ENCODE results near the gene RBM20.

The RBM20 gene

DNA sequence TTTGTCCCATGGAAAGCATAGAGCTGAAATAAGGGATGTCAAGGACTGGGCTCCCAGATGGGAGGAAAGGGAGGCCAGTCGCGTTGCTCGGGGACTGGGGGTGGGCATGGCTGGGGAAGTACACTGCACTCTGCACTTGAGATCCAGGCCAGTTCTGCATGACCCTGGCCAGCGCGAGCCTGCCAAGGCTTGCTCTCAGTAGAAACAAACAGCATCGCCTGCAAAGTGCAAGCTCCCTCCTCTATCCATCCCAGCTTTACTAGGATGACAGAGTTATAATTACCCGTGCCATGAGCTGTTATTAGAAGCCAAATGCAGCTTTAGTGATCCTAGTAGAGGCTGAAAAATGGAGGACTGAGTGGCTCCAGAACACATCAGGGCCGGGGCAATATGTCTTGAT, 183.7 kb downstream of the RBM20 start:
- DNase-seq (ENCODE audit: low read depth in 2 of 2, low spot score in 1 of 2), result no peak

DNA sequence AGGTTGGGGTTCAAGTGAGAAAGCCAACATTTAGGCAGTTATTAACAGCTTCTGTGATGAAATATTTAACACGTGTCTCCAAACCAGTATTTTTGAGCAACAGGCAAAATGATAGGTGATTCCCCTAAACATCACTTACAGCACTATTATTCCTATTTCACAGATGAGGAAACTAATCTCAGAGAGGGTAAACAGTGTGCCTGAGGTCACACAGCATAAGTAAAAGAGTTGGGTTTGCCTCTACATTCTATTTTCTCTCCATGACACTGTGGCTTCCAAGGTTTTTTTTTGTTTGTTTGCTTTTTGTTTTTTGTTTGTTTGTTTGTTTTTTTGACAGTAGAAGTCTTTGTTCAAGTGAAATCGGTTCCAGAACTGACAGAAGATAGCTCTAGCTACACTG, 184.4 kb downstream of the RBM20 start:
- DNase-seq (ENCODE audit: low read depth in 2 of 2, low spot score in 1 of 2), result no peak

DNA sequence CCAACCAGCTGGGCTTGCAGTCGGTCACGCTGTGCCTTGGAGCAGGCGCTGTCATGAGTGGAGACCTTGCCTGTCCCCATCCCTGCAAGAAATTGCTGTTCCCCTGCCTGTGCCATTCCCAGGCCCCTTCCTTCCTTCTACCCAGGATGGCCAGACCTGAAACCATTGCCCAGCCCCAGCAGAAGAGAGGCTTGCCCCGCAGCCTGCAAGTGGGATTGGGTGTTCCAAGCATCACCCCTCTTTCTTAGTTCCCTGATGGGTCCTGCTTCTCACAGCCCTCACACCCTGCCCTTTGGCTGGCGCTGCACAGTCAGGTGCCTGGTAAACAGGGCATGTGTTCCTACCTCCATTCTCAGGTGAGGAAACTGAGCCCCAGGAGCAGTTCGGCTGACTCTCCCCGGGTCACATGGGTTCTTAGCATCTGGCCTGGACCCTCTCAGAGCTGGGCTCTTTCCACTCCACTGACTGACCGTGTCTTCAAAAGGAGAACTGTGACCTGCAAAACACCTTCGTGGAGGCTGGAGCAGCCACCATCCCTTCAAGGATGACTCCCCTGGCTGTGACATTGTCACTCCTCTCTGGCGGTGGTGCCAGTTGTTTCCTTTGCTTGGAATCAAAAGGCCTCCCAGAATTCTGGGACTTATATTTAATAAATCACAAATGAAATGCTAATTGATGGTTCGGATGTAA, 185.7 kb downstream of the RBM20 start:
- DNase-seq (ENCODE audit: low read depth in 2 of 2, low spot score in 1 of 2), result no peak

DNA sequence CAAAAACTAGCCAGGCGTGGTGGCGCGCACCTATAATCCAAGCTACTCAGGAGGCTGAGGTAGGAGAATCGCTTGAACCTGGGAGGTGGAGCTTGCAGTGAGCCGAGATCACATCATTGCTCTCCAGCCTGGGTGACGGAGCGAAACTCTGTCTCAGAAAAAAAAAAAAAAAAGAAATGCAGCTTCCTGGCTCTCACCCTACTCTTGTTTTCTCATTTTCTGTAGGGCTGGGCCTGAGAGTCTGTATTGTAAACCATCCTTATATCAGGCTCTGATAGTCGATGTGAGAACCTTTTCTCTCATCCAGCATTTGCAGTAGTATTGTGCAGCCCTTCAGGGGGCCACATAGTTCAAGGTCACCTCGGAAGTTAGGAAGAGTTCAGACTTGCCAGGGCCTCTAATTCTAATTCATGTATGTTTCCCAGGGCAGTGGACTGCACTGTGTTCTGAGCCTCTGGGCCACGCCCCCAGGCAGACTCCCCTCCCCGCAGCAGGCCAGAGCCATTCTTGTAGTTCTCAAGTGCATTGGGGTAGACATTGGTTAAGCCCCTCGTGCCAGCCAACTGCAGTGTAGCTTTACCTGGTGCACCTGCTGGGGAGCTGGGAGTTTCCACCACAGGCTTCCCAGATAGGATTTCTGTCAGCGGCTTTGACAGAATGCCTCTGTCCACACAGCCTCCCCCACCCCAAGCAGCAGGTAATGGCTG, 189.3 kb downstream of the RBM20 start:
- DNase-seq (ENCODE audit: low read depth in 2 of 2, low spot score in 1 of 2), result no peak

DNA sequence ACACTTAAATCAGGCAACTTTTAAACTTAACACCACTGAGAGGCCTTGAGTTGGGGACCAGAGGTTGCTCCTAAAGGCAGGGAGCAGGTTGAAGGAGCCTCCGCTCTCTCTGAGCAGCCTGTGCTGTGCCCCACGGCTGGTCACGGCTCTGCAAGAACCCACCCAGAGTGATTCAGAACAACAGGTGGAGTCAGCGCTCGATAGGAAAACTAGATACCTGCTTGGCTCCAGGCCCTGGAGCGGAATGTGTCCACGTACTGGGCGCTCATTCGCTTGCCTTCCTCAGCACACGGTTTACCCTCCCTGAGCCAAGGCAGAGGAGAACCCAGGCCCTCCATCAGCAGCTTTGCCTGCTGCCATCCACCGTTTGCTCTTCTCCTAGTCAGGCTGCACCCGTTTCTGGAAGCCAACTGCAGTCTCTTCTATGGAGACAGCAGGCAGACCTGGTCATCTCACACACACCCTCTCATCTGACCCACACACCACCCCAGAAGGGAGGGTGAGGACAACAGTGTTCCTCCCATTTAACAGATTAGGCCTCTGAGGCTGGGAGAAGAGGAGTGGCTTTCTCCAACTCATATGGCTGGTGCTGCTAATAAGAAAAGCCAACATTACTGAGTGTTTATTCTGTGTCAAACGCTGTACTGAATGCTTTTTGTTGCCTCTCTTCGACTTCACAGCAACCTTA, 189.9 kb downstream of the RBM20 start:
- no peak for DNase-seq (ENCODE audit: low read depth in 2 of 2, low spot score in 1 of 2)

DNA sequence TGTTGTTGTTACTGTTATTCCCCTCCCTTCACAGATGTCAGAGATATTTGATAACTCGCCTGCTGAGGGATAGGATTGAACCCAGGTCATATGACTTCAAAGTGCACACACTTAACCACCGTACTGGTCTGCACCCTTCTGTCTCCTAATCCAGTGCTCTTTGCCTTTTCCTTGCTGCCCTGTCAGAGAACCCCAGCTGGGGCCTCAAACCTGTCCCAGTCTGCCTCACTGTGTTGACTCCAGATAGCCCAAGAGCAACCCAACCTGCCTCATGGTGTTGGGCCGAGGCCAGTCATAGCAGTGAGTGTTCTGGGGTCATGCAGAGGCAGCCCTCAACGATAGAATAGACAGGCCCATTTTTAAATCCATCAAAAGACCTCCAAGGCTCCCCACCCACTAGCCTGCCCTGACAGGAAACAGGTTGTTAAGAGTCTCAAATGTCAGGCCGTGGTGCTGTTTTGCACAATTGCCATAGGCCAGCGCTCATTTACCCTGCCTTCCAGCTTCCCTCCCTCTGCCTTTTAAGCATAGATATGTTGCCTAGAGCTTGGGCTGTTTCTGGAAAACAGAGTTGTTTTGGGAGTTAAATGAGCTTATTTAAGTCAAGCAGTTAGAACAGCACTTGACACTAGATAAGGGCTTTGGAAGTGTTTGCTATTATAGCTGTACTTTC, 190.6 kb downstream of the RBM20 start:
- no peak for DNase-seq (ENCODE audit: low read depth in 2 of 2, low spot score in 1 of 2)

DNA sequence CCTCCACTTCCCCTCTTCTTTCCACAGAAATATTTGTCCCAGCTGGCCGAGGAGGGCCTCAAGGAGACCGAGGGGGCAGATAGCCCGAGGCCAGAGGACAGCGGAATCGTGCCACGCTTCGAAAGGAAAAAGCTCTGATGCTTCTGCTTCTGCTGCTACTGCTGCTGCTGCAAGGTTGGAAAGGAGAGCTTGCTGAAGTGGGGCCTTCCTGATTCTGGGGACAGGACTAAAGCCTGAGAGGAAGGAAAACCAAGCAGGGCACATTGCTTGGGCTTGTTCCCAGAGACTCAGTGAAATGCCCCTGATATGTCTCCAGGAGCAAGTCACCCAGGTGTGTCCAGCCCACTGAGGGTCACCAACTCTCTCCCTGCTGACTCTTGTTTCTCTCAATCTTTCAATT, 191.7 kb downstream of the RBM20 start:
- no peak for DNase-seq (ENCODE audit: low read depth in 2 of 2, low spot score in 1 of 2)

DNA sequence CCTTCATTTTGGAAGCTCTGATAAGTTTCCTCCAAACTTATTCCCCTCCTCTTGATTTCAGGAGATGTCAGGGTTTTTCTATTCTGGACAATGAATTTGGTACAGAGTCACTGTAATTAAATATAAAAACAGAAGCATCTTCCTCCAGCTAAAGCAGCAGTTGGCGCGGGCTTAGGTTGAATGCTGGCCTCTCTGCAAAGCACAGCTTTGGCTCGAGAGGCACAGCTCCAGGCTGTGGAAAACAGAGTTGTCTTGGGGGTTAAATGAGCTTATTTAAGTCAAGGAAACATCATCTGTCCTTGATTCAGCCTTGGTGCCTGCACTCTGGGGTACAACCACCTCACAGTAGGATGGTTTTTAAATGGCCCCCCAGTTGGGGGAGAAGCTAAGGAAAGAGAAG, 192.6 kb downstream of the RBM20 start:
- DNase-seq (ENCODE audit: low read depth in 2 of 2, low spot score in 1 of 2), result no peak

DNA sequence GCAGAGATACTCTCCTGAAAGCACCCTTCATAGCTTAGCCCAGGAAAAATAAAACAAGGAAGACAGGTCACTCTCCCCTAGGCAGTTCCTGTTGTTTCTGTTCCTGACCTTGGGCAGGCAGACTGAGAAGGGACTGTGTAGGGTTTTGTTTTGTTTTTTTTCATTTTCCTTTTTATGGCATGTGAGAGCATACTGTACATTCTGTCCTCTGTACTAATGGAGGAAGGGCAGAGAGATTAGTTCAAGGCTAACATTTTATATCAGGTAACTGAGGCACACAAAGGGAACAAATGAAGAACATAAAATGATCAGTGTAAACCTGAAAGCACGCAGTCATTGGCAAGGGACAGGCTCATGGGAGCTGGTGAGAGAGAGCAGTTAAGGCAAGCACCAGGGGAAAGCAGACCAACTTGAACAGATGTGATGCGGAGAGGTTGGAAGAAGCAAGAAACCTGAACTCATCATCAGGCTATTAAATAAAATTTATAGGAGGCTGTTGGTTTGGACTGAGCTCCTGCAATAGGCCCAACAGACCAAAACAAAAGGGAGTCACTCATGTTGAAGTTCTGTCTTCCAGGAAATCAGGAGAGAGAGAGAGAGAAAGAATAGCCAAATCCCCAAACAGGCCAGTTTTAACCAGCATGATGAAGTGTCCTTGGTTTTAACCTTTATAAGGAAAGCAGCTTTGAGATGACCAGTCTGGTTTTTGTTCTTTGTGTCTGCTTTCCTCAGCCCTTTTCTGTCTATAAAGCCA, 193.5 kb downstream of the RBM20 start:
- no peak for DNase-seq (ENCODE audit: low read depth in 2 of 2, low spot score in 1 of 2)

DNA sequence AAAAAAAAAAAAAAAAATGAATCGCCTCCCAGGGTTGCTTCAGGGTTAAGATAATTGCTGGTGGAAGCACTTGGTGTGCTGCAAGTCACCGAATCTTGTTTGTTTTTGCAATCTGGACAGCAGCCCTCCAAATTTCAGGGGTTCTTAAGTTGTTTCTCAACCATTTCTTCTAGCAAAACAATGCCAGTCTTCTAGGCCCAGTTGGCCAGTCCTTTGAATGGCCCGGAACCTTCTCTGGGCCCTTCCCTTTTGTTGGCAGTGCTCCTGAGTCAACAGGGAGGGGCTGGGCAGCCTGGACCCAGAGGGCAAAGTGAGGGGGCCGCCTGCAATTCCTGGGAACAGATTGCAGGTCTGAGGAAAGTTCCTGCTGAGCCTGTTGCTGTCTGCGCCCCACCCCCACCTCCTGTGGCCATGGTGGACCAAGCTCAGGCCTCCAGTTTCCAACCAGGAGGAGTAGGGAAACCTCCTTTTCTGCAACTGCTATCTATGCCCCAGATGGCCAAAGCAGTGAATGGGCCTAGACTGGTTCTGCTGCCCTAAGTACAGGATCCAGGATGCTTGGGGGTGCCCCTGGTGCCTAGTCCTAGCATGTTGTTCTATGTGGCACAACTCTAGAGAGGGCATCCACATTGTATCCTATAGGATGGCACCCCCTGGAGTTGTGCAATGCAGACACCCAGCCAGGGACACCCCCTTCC, 196.2 kb downstream of the RBM20 start:
- no peak for DNase-seq (ENCODE audit: low read depth in 2 of 2, low spot score in 1 of 2)

DNA sequence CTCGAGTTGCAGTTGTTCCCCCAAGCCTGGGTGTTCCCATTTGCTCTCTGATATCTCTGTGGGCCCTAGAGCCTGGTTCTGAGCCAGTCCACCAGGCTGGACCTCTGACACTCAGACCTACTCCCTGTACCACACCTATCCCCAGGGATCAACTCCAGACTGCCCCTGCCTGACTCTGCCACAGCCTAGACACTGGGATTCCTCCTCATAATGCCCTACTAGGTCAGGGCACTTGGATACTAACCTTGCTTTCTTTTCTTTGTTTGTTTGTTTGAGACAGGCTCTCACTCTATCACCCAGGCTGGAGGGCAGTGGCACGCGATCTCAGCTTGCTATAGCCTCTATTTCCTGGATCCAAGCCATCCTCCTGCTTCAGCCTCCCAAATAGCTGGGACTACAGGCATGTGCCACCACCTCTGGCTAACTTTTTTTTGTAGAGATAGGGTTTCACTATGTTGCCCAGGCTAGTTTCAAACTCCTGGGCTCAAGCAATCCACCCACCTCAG, 196.8 kb downstream of the RBM20 start:
- DNase-seq (ENCODE audit: low read depth in 2 of 2, low spot score in 1 of 2), result no peak

DNA sequence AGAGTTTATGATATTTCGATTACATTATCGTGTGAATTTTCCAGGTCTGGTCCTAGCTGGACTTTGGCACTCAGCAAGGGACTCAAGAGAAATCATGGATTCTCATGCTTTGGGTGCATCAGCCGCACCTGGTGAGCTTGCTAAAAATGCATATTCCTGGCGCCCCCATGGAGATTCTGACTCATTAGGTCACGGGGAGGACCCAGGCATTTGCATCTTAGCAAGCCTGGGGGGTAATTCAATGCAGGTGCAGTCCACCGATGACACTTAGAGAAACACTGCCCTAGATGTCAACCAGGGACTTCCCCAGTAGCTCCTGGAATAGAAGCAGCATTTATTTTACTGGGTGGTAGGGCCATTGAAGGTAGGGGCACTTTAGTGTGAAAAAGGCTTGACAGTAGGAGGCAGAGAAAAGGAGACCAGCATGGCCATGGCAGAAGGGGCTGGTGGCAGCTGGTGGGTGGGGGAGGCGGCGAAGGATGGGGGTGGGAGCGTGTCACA, 197.7 kb downstream of the RBM20 start:
- DNase-seq (ENCODE audit: low read depth in 2 of 2, low spot score in 1 of 2), result no peak

DNA sequence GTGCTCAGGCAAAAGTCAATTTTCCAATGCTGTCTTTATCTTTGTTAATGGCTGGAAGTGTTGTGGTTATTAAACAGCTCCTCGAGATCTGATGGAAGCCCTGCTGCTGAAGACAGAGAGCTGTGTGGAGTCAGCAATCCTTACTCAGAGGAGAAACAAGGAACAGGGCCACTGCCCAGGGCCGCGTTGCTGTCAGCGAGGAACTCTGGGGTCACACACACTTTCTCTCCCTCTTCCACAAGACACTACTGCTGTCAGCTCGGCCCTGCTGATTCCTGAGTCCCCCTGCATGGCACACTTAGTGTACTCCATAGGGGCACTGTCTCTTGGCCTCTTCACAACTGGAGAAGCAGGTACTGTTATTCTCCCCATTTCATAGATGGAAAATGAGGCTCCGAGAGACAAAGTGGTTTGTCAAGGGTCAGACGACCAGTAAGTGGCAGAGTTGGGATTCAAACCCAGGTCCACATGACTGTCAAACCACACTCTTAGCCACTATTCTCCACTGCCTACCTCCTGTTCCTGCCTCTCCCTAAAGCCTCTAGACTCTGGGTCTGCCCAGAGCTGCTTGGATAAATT, 198.3 kb downstream of the RBM20 start:
- DNase-seq (ENCODE audit: low read depth in 2 of 2, low spot score in 1 of 2), result no peak

DNA sequence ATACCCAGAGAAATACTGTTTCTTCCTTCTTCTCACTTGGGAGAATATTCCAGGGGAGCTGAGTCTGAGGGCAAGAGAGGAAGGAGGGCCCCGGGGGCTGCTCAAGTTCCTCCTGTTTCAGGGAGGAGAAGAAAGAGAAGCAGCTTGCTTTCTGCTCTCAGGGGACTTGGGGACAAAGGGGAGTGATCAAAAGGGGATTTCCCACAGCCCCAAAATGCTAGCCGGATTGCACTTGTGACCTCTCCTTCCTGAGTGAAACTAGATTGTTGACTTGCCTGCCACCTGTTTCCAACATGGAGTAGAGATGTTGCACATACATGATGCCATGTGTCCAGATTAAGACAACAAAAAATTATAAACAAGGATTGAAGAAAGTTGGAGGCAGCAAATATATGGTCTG, 198.9 kb downstream of the RBM20 start:
- no peak for DNase-seq (ENCODE audit: low read depth in 2 of 2, low spot score in 1 of 2)

DNA sequence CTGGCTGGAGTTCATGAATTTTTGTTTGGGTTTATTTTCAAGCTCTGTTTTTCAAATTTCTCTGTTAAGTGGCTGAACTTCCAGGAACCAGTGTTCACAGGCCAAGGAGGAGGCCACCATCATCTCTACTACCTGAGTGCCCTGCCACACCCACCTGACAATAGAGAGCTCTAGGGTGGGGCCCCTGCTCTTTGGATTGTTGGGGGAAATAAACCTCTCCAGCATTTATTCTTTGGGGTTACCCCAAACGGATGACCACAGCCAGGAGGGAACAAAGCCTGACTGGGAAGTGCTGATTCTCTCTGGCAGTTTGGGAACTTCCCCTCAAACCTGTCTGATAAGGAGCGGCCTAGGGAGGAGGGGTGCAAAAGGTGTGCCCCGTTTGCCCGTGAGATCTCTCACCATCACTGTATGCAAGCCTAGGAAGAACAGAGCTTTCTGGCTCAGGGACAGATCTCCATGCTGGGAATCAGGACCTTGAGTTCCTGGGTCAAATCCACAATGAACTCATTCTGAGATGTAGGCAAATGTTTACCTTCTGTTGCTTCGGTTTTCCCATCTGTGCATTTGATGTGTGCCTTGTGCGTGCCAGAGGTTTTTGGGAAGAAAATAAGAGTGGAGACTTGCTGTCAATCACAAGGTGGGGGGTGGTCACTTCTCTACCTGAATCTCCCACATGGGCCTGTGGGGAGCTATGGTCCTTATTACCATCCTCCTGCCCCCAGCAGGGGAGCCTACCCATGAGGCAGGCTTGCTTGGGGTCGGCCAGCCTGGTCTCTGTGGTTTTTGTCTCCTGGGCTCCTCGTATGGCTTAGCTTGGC, 199.9 kb downstream of the RBM20 start:
- DNase-seq (ENCODE audit: low read depth in 2 of 2, low spot score in 1 of 2), result no peak

DNA sequence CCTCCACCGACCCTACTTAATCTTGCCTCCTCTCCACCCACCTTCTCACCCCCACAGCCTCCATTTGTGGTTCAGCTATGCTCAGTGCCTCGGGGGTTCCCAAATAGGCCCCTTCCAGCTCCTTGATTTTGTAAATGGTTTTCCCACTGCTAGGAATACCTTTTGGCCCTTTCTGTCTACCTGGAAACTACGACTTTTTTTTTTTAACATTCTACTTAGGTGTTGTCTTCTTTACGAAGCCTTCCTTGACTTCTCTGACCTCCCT, 200.4 kb downstream of the RBM20 start:
- no peak for DNase-seq (ENCODE audit: low read depth in 2 of 2, low spot score in 1 of 2)

DNA sequence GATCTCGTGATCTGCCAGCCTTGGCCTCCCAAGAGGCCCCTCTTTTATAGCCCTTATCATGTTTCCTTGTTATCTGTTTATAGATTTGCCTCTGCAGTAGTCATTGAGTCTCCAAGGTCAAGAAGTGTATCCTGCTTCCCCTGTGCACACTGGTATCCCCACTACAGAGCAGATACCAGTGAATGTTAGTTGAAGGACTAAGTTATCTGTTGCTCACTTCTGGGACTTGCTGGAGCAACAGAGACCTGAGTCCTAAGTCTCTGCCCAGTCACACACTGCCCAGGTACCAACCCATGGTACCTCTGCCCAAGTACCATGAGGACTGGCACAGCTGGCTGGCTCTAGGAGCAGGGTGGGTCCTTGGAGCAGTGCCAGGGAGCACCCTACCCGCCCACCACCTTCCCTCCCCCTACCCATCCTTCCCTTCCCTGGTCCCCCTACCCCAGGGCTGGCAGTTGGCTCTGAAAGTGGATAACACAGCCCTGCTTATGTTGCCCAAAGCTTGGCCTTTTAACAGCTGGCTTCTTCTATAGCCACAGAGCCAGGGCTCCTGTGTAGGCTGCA, 201.1 kb downstream of the RBM20 start:
- no peak for DNase-seq (ENCODE audit: low read depth in 2 of 2, low spot score in 1 of 2)

DNA sequence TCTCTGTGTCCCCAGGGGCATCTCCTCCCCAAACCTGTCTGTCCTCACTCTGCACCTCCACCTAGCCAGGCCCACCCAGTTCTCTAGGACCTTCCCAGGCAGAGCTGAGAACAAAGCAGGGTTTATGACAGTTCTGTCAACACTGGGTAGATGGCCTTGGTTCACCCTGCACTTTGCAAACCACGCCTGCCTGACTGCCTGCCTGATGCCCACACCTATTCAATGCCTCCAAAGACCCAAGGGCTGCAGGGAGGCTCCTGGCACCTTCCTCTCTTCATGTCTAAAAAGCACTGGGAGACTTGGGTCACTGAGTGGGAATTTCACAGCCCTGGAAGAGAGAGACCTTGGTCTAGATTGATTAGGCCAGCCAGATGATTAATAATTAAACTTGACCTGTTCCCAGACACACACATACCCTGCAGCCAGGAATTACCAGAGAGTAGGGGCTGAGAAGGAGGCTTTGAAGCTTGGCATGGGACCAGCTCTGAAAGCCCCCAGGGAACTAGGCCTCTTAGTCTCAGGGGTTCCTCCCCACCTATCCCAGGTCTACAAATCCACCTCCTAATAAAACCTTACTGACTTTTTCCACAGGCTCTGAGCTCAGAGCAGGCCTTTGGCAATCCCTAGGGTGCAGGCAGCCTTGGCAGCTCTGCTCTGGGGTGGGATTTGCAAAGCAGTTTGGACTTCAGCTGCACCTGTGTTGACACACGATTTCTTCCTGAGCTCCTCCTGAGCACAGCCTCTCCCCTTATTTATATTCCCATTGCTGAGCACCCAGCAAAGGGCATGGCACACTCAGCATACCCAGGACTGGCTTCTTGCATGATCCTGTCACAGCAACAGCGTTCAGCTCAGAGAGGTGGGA, 201.9 kb downstream of the RBM20 start:
- no peak for DNase-seq (ENCODE audit: low read depth in 2 of 2, low spot score in 1 of 2)
